Stimulated activated CD4-positive, alpha-beta T cell treated with anti-CD3 and anti-CD28 coated beads, TNF-alpha, amount 100 ng/mL, for 4 hours (primary cell): ENCODE data around the gene IDUA.
A peak's percentile ranks its signal among the peaks of the same experiment; 100 is the strongest.

Experiments
- DNase-seq, 3 experiments: peaks; one replicate each; pipeline ENCODE4 v3.0.0-alpha.2; 2020; ENCODE audit warnings: low read depth in 3 of 3

The IDUA gene

GRCh38 chr4:1000686-1001260, 13.9 kb downstream of the IDUA start:
- DNase-seq = no peak

- DNase-seq = no peak
Measured at GRCh38 chr4:1001561-1002130, 14.8 kb downstream of the IDUA start.

- no peak for DNase-seq
Measured at GRCh38 chr4:1002131-1002630, 15.3 kb downstream of the IDUA start.

- DNase-seq = no peak
Measured at GRCh38 chr4:1002631-1003251, 15.9 kb downstream of the IDUA start.

DNA sequence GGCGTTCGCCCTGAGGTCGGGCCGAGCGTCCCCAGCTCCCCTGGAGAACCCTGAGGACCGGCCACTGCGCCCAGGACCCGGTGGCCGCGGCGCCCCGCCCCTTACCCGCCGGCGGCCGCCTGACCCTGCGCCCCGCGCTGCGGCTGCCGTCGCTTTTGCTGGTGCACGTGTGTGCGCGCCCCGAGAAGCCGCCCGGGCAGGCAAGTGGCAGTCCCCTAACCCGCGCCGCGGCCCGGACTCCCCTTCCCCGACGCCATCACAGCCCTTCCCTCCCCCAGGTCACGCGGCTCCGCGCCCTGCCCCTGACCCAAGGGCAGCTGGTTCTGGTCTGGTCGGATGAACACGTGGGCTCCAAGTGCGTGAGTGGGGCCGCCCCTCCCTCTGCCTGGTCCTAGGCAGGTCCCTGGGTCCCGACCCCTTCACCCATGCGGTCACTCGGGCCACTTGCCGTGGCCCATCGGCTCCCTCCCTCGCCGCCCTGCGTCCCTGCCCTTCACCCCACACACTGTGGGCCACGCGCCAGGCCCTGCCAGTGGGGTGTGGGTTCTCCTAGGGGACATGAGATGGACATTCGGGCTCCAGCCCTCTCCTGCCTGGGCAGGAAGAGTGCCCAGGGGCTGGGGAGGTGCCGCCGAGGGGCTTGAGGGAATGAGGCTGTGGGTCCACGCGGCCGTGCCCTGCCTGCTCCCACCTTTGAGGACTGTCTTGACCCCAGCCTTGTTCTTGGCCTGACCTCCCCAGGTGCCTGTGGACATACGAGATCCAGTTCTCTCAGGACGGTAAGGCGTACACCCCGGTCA, 16.6 kb downstream of the IDUA start:
- no peak for DNase-seq

DNA sequence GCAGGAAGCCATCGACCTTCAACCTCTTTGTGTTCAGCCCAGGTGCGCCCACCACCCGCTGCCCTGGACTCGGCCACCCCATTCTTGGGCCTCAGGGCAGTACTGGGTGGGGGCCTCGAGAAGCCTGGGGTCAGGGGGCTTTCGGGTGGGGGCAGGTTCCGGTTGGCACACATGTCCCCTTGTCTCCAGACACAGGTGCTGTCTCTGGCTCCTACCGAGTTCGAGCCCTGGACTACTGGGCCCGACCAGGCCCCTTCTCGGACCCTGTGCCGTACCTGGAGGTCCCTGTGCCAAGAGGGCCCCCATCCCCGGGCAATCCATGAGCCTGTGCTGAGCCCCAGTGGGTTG, 17.2 kb downstream of the IDUA start:
- DNase-seq = no peak

DNA sequence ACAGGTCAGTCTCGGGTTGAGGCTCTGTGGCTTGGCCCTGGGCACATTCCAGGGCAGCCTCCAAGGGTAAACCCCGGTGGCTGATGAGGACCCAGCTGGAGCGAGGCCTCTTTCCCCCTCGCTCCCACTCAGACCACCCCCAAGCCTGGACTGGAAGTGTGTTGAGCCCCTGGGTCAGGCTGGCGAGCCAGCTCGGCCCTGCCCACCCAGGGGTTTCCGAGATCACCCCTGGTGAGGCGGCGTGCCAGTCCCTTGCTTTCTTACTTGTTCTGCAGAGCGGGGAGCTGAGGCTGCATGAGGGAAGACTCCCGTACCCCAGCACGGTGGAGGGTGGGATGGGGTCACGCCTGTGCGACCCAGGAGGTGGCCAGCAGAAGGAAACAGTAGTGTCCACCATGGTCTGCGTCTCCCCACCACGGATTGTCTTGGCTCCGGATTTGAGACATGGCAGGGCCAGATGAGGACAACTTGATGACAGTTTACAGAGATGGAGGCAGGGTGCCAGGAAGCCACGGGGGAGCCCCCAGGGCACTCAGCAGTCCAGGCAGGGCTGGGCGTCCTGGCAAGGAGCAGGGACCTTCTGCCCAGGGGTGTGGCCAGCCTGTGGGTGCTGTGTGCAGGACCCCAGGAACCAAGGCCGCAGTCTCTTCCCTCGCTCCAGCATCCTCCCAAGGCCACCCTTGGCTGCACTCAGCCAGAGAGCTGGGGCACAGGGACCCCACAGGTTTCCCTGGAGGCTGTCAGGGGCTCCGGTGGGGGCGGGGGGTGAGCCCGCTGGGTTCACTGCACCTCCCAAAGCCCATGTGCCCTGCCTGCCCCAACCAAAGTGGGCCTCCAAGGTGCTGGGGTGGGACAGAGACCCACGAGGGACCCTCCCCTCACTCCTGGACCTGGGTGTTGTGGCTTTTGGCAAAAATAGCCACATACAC, 18.0 kb downstream of the IDUA start:
- no peak for DNase-seq

DNA sequence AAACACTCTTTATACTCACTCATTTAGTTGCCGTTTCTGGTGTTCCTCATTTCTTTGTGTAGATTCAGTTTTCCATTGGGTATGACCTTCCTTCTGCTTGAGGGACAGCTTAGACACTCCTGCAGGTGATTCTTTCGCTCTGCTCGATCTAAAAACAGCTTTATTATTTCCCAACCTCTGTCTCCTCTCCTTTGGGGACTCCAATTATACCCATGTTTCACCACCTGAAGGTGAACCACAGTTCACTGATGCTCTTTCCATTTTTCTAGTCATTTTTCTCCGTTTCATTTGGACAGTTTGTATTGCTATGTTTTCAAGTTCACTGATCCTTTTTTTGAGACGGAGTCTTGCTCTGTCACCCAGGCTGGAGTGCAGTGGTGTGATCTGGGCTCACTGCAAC, 20.0 kb downstream of the IDUA start:
- no peak for DNase-seq

DNA sequence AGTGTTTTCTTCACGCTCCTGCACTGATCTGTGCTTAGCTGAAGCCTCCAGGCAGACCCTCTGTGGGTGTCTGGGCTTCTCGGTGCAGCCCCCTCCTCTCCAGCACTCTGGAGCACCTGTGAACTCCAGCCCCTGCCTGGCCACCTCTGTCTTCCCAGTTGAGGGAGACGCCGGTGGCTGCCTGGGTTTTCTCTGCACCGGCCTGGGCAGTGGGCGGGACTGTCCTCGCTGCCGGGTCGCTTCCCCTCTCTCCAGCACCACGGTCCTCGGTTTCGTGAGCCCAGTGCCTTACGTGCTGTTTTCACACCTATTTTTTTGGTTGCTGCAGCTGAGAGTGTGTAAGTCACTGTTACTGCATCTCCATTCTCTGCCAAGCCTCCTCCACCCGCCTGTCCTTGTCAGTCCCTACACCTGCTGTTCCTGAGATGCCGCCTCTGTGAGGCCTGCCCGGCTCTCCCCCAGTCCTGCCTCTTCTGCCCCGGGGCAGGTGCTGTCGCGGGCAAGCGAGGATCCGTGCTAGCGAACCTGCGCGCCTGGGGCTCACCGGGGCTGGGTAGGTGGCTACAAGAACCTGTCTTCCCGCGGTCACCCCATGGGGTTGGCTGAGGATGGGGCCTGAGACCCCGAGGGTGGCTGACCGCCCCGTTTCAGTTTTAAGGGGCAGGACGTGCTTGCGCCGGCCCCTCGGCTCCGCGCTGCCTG, 22.1 kb downstream of the IDUA start:
- peak in 1 of 3 experiments; percentile 19 for DNase-seq

DNA sequence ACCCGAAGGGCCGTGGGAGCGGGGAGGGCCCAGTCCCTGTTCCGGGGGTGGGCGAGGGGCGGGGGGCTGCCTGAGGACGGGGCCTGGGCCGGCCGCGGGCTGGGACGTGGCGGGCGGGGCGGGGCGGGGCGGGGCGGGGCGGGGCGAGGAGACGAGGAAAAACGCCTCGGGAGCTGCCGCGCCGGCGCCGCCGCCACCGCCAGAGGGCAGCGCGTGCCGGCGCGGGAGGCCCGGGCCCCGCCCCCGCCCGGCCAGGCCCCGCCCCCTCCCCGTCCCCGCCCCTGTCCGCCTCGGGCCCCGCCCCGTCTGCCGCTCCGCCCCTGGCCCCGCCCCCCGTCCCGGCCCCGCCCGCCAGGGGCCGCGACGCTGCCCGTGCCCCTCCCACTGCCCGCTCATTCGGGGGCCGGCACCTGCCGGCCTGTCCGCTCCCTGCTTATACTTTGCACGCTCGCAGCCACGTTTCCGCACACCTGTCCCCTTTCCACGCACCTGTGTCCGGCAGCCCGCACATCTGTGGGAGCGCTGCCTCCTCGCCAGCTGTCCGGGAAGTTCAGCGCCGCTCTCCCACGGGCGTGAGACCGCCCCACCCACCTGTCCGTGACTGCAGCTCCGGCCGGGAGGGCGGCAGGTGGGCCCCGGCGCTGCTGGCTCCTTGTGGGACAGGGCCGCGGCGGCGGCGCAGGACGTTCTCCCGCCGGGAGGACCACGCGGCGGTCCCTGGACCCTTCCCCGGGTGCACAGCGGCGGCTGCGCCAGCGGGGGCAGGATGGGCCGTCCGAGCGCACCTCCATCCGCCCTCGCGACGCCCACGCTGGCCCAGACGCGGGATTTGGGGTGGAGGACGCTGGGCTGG, 22.9 kb downstream of the IDUA start:
- DNase-seq = peak; percentile 55 to 77 (median 64)

GRCh38 chr4:1010395-1011021, 23.7 kb downstream of the IDUA start:
- peak; percentile 31 to 46 (median 43) for DNase-seq

GRCh38 chr4:1011022-1011665, 24.3 kb downstream of the IDUA start, which contains the start of gene FGFRL1:
Gene FGFRL1 (plus strand): TSS chr4:1011626. CDS start chr4:1012486, 860 bp downstream.
- peak; percentile 84 to 96 (median 92) for DNase-seq

- DNase-seq = no peak
Measured at GRCh38 chr4:1011666-1012033, 24.8 kb downstream of the IDUA start.

DNA sequence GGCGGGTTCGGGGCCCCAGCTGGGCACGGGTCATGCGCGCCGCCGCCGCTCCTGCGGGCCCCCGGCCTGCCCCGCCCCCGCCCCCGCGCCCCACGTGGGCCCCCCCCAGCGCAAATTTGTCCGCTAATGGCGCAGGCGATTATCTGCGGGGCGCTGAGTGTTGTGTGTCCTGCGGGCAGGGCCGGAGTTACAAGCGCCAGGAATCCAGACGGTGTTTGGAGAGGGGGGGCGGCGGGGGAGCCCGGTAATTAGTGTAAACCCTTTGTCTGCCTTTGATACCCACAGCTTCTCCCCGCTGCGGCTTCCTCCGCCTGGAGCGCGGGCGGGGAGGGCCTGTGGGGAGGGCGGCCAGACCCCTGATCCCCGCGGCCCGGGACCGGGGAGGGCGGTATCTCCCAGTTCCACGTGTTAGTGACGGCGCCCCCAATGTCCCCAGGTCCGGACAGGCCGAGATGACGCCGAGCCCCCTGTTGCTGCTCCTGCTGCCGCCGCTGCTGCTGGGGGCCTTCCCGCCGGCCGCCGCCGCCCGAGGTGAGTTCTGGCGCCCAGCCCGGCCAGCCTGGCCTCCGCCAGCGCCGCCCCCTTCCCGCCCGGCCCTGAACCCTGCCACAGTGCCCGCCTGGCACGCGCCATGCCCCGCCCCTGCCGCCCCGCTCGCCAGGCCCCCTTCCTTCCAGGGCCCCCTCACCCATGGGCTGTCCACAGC, 25.3 kb downstream of the IDUA start:
- peak in 2 of 3 experiments; percentile 13 to 26 for DNase-seq

- no peak for DNase-seq
Measured at GRCh38 chr4:1013225-1014073, 26.6 kb downstream of the IDUA start.

GRCh38 chr4:1014291-1015167, 27.7 kb downstream of the IDUA start:
- DNase-seq = no peak
